HCT116 (cell line): ENCODE results near the gene PKM. TPM values are rescaled to one million over a fixed set of nuclear protein-coding genes. Genes with fewer than 3 reads are reported as not detected.

Experiments used
- ATAC-seq: fragments of 200-7000 bp; cut with Tn5 transposase; 2 replicates; pipeline ENCODE4 v1.9.1; 2020; ENCODE audit warnings: mild to moderate bottlenecking, moderate library complexity
- BruUV-seq: library from RNA; stranded (reverse); fragments of 400-500 nt; replicated peaks from 2 replicates; lab custom pipeline; 2021; lab: Mats Ljungman, UMichigan
- CTCF ChIA-PET: fragments of 300-600 bp; sonication (Branson Sonifier 250); formaldehyde crosslinking; loops from one replicate; lab custom pipeline; 2021; ENCODE audit warnings: antibody characterized with exemption; lab: Charles Lee
- POLR2A ChIA-PET: fragments of 300-600, 350-600 bp; sonication (Branson Sonifier 250); formaldehyde crosslinking; loops from one replicate; lab custom pipeline; 2021; ENCODE audit warnings: antibody characterized with exemption; lab: Charles Lee
- RAD21 ChIA-PET, 2 experiments: fragments of 300-600 bp; sonication (Branson Sonifier 250); formaldehyde crosslinking; loops; one replicate each; lab custom pipeline; 2023; ENCODE audit warnings: low total read pairs in 2 of 2; ENCODE audit not compliant: uncharacterized antibody in 2 of 2, unreplicated experiment in 2 of 2, low non-redundant PET in 1 of 2; lab: Charles Lee
- DNase-seq: peaks from one replicate; pipeline ENCODE4 v3.0.0-alpha.2; 2010; ENCODE audit warnings: low read depth, low spot score
- H2AFZ ChIP-seq: fragments of 200-600 bp; shearing (Covaris generic), sonication (generic); 2 replicates; pipeline ENCODE4 v1.6.1; 2017; ENCODE audit warnings: low read depth, mixed run types, mixed read lengths, antibody characterized with exemption, low read length; ENCODE audit not compliant: poor library complexity, severe bottlenecking
- H3K27ac ChIP-seq: 2 replicates; pipeline ENCODE4 v1.5.1; 2012; ENCODE audit warnings: low read depth, low read length
- H3K27me3 ChIP-seq: fragments of 200-600 bp; sonication (generic); 2 replicates; pipeline ENCODE4 v1.6.1; 2016; ENCODE audit warnings: mixed run types, low read length, mixed read lengths; ENCODE audit not compliant: insufficient read depth
- H3K36me3 ChIP-seq, 2 experiments: fragments of 200-500 bp in 1 of 2; fragments of 200-600 bp in 1 of 2; sonication (Bioruptor generic) in 1 of 2; sonication (generic) in 1 of 2; 2 replicates each; pipeline versions ENCODE4 v1.5.1 to v1.6.1; 2014 to 2016; ENCODE audit warnings: low read length in 2 of 2, inconsistent platforms in 1 of 2, mixed read lengths in 1 of 2, mixed run types in 1 of 2; ENCODE audit not compliant: insufficient read depth in 2 of 2, control insufficient read depth in 1 of 2
- H3K4me1 ChIP-seq, 2 experiments: fragments of 200-600 bp in 1 of 2; sonication (generic) in 1 of 2; 2 replicates each; pipeline versions ENCODE4 v1.5.1 to v1.6.1; 2012 to 2017; ENCODE audit warnings: low read length in 2 of 2, inconsistent platforms in 1 of 2, mild to moderate bottlenecking in 1 of 2, mixed read lengths in 1 of 2, mixed run types in 1 of 2, moderate library complexity in 1 of 2; ENCODE audit not compliant: insufficient read depth in 2 of 2, control insufficient read depth in 1 of 2
- H3K4me2 ChIP-seq: fragments of 200-600 bp; sonication (generic); 2 replicates; pipeline ENCODE4 v1.6.1; 2017; ENCODE audit warnings: mixed run types, low read length, mixed read lengths
- H3K4me3 ChIP-seq, 2 experiments: fragments of 200-600 bp in 1 of 2; sonication (generic) in 1 of 2; replicated peaks in 1 of 2; 2 replicates each; pipeline ENCODE4 v1.5.1; 2011 to 2016; ENCODE audit warnings: low read length in 2 of 2, control low read depth in 1 of 2, low read depth in 1 of 2, mild to moderate bottlenecking in 1 of 2, mixed read lengths in 1 of 2, mixed run types in 1 of 2
- H3K79me2 ChIP-seq: fragments of 200-600 bp; sonication (generic); 2 replicates; pipeline ENCODE4 v1.6.1; 2017; ENCODE audit warnings: mild to moderate bottlenecking, mixed run types, low read length, moderate library complexity, mixed read lengths; ENCODE audit not compliant: insufficient read depth
- H3K9ac ChIP-seq: fragments of 200-600 bp; sonication (generic); 2 replicates; pipeline ENCODE4 v1.6.1; 2016; ENCODE audit warnings: low read length, mixed read lengths
- H3K9me2 ChIP-seq: fragments of 200-600 bp; sonication (generic), shearing (Covaris generic); 2 replicates; pipeline ENCODE4 v1.6.1; 2017; ENCODE audit warnings: mixed run types, mild to moderate bottlenecking, moderate library complexity; ENCODE audit not compliant: insufficient read depth
- H3K9me3 ChIP-seq, 2 experiments: fragments of 200-500 bp in 1 of 2; fragments of 200-600 bp in 1 of 2; sonication (Bioruptor generic) in 1 of 2; sonication (generic) in 1 of 2; 2 replicates each; pipeline ENCODE4 v1.6.1; 2014 to 2017; ENCODE audit warnings: low read length in 2 of 2, mixed read lengths in 2 of 2, inconsistent platforms in 1 of 2, low read depth in 1 of 2, mild to moderate bottlenecking in 1 of 2, mixed run types in 1 of 2, moderate library complexity in 1 of 2; ENCODE audit not compliant: control insufficient read depth in 1 of 2, insufficient read depth in 1 of 2
- H4K20me1 ChIP-seq: fragments of 200-600 bp; sonication (generic), shearing (Covaris generic); 2 replicates; pipeline ENCODE4 v1.6.1; 2017; ENCODE audit warnings: mixed run types, mild to moderate bottlenecking, moderate library complexity; ENCODE audit not compliant: insufficient read depth
- CBX3 ChIP-seq: IDR thresholded peaks from 2 replicates; pipeline ENCODE4 v1.6.1; 2012; ENCODE audit warnings: low read depth
- CTCF ChIP-seq, 3 experiments: fragments of 200-600 bp in 1 of 3; sonication (generic) in 1 of 3; IDR thresholded peaks in 2 of 3; conservative IDR thresholded peaks in 1 of 3; 2 replicates each; pipeline ENCODE4 v1.5.1; 2012 to 2017; ENCODE audit warnings: low read depth in 2 of 3, low read length in 2 of 3, antibody characterized with exemption in 1 of 3, borderline replicate concordance in 1 of 3, control low read depth in 1 of 3, mild to moderate bottlenecking in 1 of 3, mixed read lengths in 1 of 3, mixed run types in 1 of 3, moderate library complexity in 1 of 3; ENCODE audit not compliant: insufficient read depth in 1 of 3
- POLR2A ChIP-seq: IDR thresholded peaks from 2 replicates; pipeline ENCODE4 v1.7.0; 2011; ENCODE audit warnings: borderline replicate concordance; ENCODE audit not compliant: insufficient read depth, insufficient read length; ENCODE audit errors: extremely low read depth
- POLR2AphosphoS5 ChIP-seq: IDR thresholded peaks from 2 replicates; pipeline ENCODE4 v1.6.1; 2011; ENCODE audit warnings: mild to moderate bottlenecking, low read depth, low read length, moderate library complexity
- SIN3A ChIP-seq: IDR thresholded peaks from 2 replicates; pipeline ENCODE4 v1.6.1; 2012; ENCODE audit warnings: low read depth
- ZBTB33 ChIP-seq: IDR thresholded peaks from 2 replicates; pipeline ENCODE4 v1.6.1; 2011; ENCODE audit warnings: mild to moderate bottlenecking, low read length, moderate library complexity; ENCODE audit not compliant: insufficient replicate concordance; ENCODE audit errors: extremely low read depth
- intact Hi-C: fragments of 100-400 bp; cut with micrococcal nuclease; formaldehyde crosslinking; loops from 2 replicates; pipeline ENCODE4 v1.10.0; 2022
- total RNA-seq: library from RNA; stranded (reverse); gene quantifications from one replicate; pipeline ENCODE4 v1.2.1, GENCODE V29; 2021; ENCODE audit not compliant: unreplicated experiment

PKM gene
- total RNA-seq, 1 experiment from 2014 or later = 1,664 TPM

GRCh38 chr15:72216079-72216478, 14.9 kb downstream of the PKM start:
- POLR2A ChIA-PET = no interaction called here
- RAD21 ChIA-PET = no interaction called here
- CTCF ChIA-PET = interaction anchor here (1.3 kb wide), 1 partner anchor 17 kb away, joined by 3 read pairs; no protein-coding TSS in a partner anchor
- no peaks in the 10 kb centered on the region for H3K4me1 ChIP-seq
- H3K9me3 ChIP-seq = no peaks in the 10 kb centered on the region
- intact Hi-C loops = no loop called here
- peaks cover 43% of the 10 kb centered on the region; the same call in 1 of the 2 replicates for H4K20me1 ChIP-seq
- no peak overlapping the region for H2AFZ ChIP-seq
- H3K36me3 ChIP-seq = peaks cover 82 to 85% of the 10 kb centered on the region in 2 experiments
- no peak for DNase-seq
- BruUV-seq = TSS peak; percentile 16
- H3K4me2 ChIP-seq = no peak overlapping the region
- no peak overlapping the region for H3K9ac ChIP-seq
- H3K27ac ChIP-seq = no peak overlapping the region
- H3K9me2 ChIP-seq = no peaks in the 10 kb centered on the region
- H3K4me3 ChIP-seq = no peak overlapping the region
- no peaks in the 10 kb centered on the region for H3K27me3 ChIP-seq
- TF ChIP-seq POLR2AphosphoS5 (no peak), CTCF (IDR thresholded peaks at IDR 0.05 in 2 of 3, conservative IDR thresholded peaks at IDR 0.05 in 1 of 3; ENCODE audit: borderline replicate concordance in 1 of 3, insufficient read depth in 1 of 3, low read depth in 2 of 3, low read length in 2 of 3) (no peak), POLR2A (no peak), ZBTB33 (no peak), SIN3A (no peak), CBX3 (no peak)
- TF ChIP-seq, all 23 proteins: peak for 0
- ATAC-seq = no peak
- H3K79me2 ChIP-seq = peaks cover 99% of the 10 kb centered on the region
